Ishikawa (cell line): Measurements from ENCODE around the gene ADAM15.

Experiments
- CEBPB ChIP-seq: IDR thresholded peaks from 2 replicates; pipeline ENCODE4 v1.6.1; 2012
- EGR1 ChIP-seq: IDR thresholded peaks from 2 replicates; pipeline ENCODE4 v1.6.1; 2012
- EP300 ChIP-seq: IDR thresholded peaks from 2 replicates; pipeline ENCODE4 v1.6.1; 2012; ENCODE audit warnings: borderline replicate concordance
- FOXM1 ChIP-seq: IDR thresholded peaks from 2 replicates; pipeline ENCODE4 v1.6.1; 2012; ENCODE audit warnings: low read depth, borderline replicate concordance
- MAX ChIP-seq: IDR thresholded peaks from 2 replicates; pipeline ENCODE4 v1.6.1; 2012
- NFIC ChIP-seq: IDR thresholded peaks from 2 replicates; pipeline ENCODE4 v1.6.1; 2012
- RAD21 ChIP-seq: IDR thresholded peaks from 2 replicates; pipeline ENCODE4 v1.6.1; 2012; ENCODE audit warnings: low read depth
- REST ChIP-seq: IDR thresholded peaks from 2 replicates; pipeline ENCODE4 v1.6.1; 2012; ENCODE audit warnings: low read depth, mild to moderate bottlenecking
- TAF1 ChIP-seq: IDR thresholded peaks from 2 replicates; pipeline ENCODE4 v1.6.1; 2012; ENCODE audit warnings: low read depth, mild to moderate bottlenecking
- TCF12 ChIP-seq: IDR thresholded peaks from 2 replicates; pipeline ENCODE4 v1.6.1; 2012; ENCODE audit warnings: low read depth
- TEAD4 ChIP-seq: IDR thresholded peaks from 2 replicates; pipeline ENCODE4 v1.6.1; 2012
- YY1 ChIP-seq: IDR thresholded peaks from 2 replicates; pipeline ENCODE4 v1.6.1; 2012; ENCODE audit warnings: low read depth
- ZBTB7A ChIP-seq: IDR thresholded peaks from 2 replicates; pipeline ENCODE4 v1.6.1; 2012; ENCODE audit warnings: low read depth

GRCh38 chr1:155005076-155006011, 45.8 kb upstream of the ADAM15 start:
- TF ChIP-seq YY1 = no peak
- TF ChIP-seq EGR1 = no peak
- TF ChIP-seq REST = no peak
- no peak for TF ChIP-seq FOXM1
- no peak for TF ChIP-seq TEAD4
- TF ChIP-seq TCF12 = no peak
- TF ChIP-seq CEBPB = no peak
- TF ChIP-seq MAX = no peak
- TF ChIP-seq RAD21 = no peak
- TF ChIP-seq EP300 = no peak
- no peak for TF ChIP-seq TAF1
- TF ChIP-seq ZBTB7A = no peak
- no peak for TF ChIP-seq NFIC
